HEK293 (cell line): ENCODE results near the gene RIMS4.
A peak's percentile ranks its signal among the peaks of the same experiment; 100 is the strongest.

Source experiments
- CTCF ChIA-PET: fragments of 350-600 bp; formaldehyde crosslinking; extraction: SDS; loops from one replicate; lab custom pipeline; 2021; ENCODE audit warnings: antibody characterized with exemption; lab: Yijun Ruan, JAX
- POLR2A ChIA-PET: fragments of 300-600 bp; formaldehyde crosslinking; extraction: SDS; loops from one replicate; lab custom pipeline; 2020; ENCODE audit warnings: antibody characterized with exemption, inconsistent platforms; lab: Yijun Ruan, JAX
- H3K27ac ChIP-seq: fragments of 200-500 bp; sonication (Bioruptor generic); 2 replicates; pipeline ENCODE4 v1.5.1; 2014; ENCODE audit warnings: low read depth, low read length, control low read depth, inconsistent platforms; ENCODE audit errors: extremely low read depth
- H3K36me3 ChIP-seq, 2 experiments: fragments of 200-500 bp in 1 of 2; sonication (Bioruptor generic) in 1 of 2; 1 replicate in 1 of 2; 2 replicates in 1 of 2; pipeline ENCODE4 v1.5.1; 2014 to 2017; ENCODE audit warnings: inconsistent platforms in 2 of 2, low read length in 2 of 2; ENCODE audit not compliant: control insufficient read depth in 2 of 2, insufficient read depth in 1 of 2
- H3K4me1 ChIP-seq: fragments of 200-500 bp; sonication (Bioruptor generic); 2 replicates; pipeline ENCODE4 v1.5.1; 2014; ENCODE audit warnings: mild to moderate bottlenecking, low read length, inconsistent platforms; ENCODE audit not compliant: control insufficient read depth, insufficient read depth
- H3K4me3 ChIP-seq: 2 replicates; pipeline ENCODE4 v1.5.1; 2011; ENCODE audit warnings: low read depth, mild to moderate bottlenecking, control low read depth, low read length, moderate library complexity
- H3K9me3 ChIP-seq: fragments of 200-500 bp; sonication (Bioruptor generic); 2 replicates; pipeline ENCODE4 v1.5.1; 2014; ENCODE audit warnings: low read depth, low read length, inconsistent platforms; ENCODE audit not compliant: control insufficient read depth, insufficient read depth
- FEZF1 ChIP-seq: fragments of 450-650 bp; formaldehyde crosslinking; IDR thresholded peaks from 2 replicates; pipeline ENCODE4 v1.5.1; 2016; ENCODE audit warnings: missing biosample characterization, missing genetic modification characterization
- KLF7 ChIP-seq: fragments of 450-650 bp; formaldehyde crosslinking; IDR thresholded peaks from 2 replicates; pipeline ENCODE4 v1.5.1; 2016; ENCODE audit warnings: missing biosample characterization, missing genetic modification characterization, borderline replicate concordance
- PRDM1 ChIP-seq: fragments of 450-650 bp; formaldehyde crosslinking; IDR thresholded peaks from 2 replicates; pipeline ENCODE4; 2016; ENCODE audit warnings: missing biosample characterization, missing genetic modification characterization
- TCF7L2 ChIP-seq: IDR thresholded peaks from 2 replicates; pipeline ENCODE4 v1.6.1; 2011; ENCODE audit warnings: low read depth, mild to moderate bottlenecking, inconsistent platforms, low read length, moderate library complexity, borderline replicate concordance
- ZBTB17 ChIP-seq: fragments of 450-650 bp; formaldehyde crosslinking; IDR thresholded peaks from 2 replicates; pipeline ENCODE4 v1.5.1; 2016; ENCODE audit warnings: missing biosample characterization, missing genetic modification characterization
- ZIC2 ChIP-seq: fragments of 450-650 bp; formaldehyde crosslinking; IDR thresholded peaks from 2 replicates; pipeline ENCODE4 v1.5.1; 2016; ENCODE audit warnings: missing biosample characterization, missing genetic modification characterization
- ZNF335 ChIP-seq: fragments of 450-650 bp; formaldehyde crosslinking; conservative IDR thresholded peaks from 2 replicates; pipeline ENCODE4 v1.5.1; 2016; ENCODE audit warnings: missing biosample characterization, missing genetic modification characterization
- ZNF394 ChIP-seq: fragments of 450-650 bp; formaldehyde crosslinking; IDR thresholded peaks from 2 replicates; pipeline ENCODE4 v1.5.1; 2016; ENCODE audit warnings: missing biosample characterization, missing genetic modification characterization, mild to moderate bottlenecking, moderate library complexity, borderline replicate concordance
- ZNF416 ChIP-seq: fragments of 450-650 bp; formaldehyde crosslinking; IDR thresholded peaks from 2 replicates; pipeline ENCODE4 v1.5.1; 2016; ENCODE audit warnings: missing biosample characterization, missing genetic modification characterization
- ZNF548 ChIP-seq: fragments of 450-650 bp; formaldehyde crosslinking; IDR thresholded peaks from 2 replicates; pipeline ENCODE4 v1.5.1; 2016; ENCODE audit warnings: missing biosample characterization, missing genetic modification characterization
- ZNF610 ChIP-seq: fragments of 450-650 bp; formaldehyde crosslinking; IDR thresholded peaks from 2 replicates; pipeline ENCODE4 v1.5.1; 2016; ENCODE audit warnings: missing biosample characterization, missing genetic modification characterization, borderline replicate concordance
- TF ChIP-seq, protein P1 (sequence below): fragments of 450-650 bp; formaldehyde crosslinking; IDR thresholded peaks from 2 replicates; pipeline ENCODE4 v1.5.1; 2016; ENCODE audit warnings: missing biosample characterization, missing genetic modification characterization
- TF ChIP-seq, protein P2 (sequence below): fragments of 450-650 bp; formaldehyde crosslinking; IDR thresholded peaks from 2 replicates; pipeline ENCODE4 v1.5.1; 2017; ENCODE audit warnings: missing biosample characterization, missing genetic modification characterization
- TF ChIP-seq, protein P3 (sequence below): fragments of 450-650 bp; formaldehyde crosslinking; IDR thresholded peaks from 2 replicates; pipeline ENCODE4 v1.5.1; 2017; ENCODE audit warnings: missing biosample characterization, missing genetic modification characterization
- TF ChIP-seq, protein P4 (sequence below): fragments of 450-650 bp; formaldehyde crosslinking; IDR thresholded peaks from 2 replicates; pipeline ENCODE4 v1.5.1; 2016; ENCODE audit warnings: missing biosample characterization, missing genetic modification characterization
- TF ChIP-seq, protein P5 (sequence below): fragments of 450-650 bp; formaldehyde crosslinking; IDR thresholded peaks from 2 replicates; pipeline ENCODE4 v1.5.1; 2016; ENCODE audit warnings: missing biosample characterization, missing genetic modification characterization
- TF ChIP-seq, protein P6 (sequence below): fragments of 450-650 bp; formaldehyde crosslinking; IDR thresholded peaks from 2 replicates; pipeline ENCODE4 v1.5.1; 2016; ENCODE audit warnings: missing biosample characterization, missing genetic modification characterization, borderline replicate concordance
- TF ChIP-seq, protein P7 (sequence below): fragments of 450-650 bp; formaldehyde crosslinking; IDR thresholded peaks from 2 replicates; pipeline ENCODE4 v1.5.1; 2017; ENCODE audit warnings: missing biosample characterization, missing genetic modification characterization

RIMS4 gene

DNA sequence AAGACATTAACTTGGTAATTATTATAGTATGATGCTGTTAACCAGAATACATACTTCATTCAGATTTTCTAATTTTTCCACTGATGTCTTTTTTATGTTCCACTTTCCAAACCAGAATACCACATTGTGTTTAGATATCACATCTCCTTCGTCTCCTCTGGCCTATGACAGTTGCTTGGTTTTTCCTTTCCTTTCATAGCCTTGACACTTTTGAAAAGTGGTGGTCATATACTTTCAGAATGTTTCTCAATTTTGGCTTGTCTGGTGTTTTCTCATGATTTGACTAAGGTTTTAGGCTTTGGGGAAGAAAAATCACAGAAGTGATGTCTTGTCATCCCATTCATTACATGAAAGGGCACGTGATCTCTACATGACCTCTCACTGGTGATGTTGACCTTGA, 24.3 kb upstream of the RIMS4 start (continued):
- TF ChIP-seq, protein P1, sequence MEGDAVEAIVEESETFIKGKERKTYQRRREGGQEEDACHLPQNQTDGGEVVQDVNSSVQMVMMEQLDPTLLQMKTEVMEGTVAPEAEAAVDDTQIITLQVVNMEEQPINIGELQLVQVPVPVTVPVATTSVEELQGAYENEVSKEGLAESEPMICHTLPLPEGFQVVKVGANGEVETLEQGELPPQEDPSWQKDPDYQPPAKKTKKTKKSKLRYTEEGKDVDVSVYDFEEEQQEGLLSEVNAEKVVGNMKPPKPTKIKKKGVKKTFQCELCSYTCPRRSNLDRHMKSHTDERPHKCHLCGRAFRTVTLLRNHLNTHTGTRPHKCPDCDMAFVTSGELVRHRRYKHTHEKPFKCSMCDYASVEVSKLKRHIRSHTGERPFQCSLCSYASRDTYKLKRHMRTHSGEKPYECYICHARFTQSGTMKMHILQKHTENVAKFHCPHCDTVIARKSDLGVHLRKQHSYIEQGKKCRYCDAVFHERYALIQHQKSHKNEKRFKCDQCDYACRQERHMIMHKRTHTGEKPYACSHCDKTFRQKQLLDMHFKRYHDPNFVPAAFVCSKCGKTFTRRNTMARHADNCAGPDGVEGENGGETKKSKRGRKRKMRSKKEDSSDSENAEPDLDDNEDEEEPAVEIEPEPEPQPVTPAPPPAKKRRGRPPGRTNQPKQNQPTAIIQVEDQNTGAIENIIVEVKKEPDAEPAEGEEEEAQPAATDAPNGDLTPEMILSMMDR = no peak

DNA sequence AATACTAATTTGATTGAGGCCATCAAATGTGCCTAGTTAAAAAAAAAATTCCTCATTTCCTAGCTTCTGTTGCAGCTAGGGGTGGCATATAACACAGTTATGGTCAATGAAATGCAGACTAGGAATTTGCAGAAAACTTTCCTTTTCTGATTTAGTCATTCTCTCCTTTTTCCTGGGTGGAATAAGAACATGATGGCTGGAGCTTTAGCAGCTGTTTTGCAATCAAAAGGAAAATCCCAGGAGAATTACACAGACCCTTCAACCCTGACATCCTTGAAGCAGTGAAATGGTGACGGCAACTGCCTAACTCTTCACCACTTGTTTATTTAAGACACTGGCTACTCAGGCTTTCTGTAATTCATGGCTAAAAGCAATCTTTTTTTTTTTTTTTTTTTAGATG, 23.1 kb upstream of the RIMS4 start:
- no peaks in the 10 kb centered on the region for H3K9me3 ChIP-seq
- no peak for TF ChIP-seq ZNF610 (tag by site-specific recombination)
- no peak for TF ChIP-seq KLF7
- TF ChIP-seq, protein P2, sequence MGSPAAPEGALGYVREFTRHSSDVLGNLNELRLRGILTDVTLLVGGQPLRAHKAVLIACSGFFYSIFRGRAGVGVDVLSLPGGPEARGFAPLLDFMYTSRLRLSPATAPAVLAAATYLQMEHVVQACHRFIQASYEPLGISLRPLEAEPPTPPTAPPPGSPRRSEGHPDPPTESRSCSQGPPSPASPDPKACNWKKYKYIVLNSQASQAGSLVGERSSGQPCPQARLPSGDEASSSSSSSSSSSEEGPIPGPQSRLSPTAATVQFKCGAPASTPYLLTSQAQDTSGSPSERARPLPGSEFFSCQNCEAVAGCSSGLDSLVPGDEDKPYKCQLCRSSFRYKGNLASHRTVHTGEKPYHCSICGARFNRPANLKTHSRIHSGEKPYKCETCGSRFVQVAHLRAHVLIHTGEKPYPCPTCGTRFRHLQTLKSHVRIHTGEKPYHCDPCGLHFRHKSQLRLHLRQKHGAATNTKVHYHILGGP (tag by site-specific recombination) = no peak
- TF ChIP-seq ZNF394 = no peak
- no peak for TF ChIP-seq ZIC2 (tag by site-specific recombination)
- TF ChIP-seq, protein P3, sequence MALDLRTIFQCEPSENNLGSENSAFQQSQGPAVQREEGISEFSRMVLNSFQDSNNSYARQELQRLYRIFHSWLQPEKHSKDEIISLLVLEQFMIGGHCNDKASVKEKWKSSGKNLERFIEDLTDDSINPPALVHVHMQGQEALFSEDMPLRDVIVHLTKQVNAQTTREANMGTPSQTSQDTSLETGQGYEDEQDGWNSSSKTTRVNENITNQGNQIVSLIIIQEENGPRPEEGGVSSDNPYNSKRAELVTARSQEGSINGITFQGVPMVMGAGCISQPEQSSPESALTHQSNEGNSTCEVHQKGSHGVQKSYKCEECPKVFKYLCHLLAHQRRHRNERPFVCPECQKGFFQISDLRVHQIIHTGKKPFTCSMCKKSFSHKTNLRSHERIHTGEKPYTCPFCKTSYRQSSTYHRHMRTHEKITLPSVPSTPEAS (tag by site-specific recombination) = no peak
- TF ChIP-seq ZNF548 (tag by site-specific recombination) = no peak
- TF ChIP-seq, protein P4, sequence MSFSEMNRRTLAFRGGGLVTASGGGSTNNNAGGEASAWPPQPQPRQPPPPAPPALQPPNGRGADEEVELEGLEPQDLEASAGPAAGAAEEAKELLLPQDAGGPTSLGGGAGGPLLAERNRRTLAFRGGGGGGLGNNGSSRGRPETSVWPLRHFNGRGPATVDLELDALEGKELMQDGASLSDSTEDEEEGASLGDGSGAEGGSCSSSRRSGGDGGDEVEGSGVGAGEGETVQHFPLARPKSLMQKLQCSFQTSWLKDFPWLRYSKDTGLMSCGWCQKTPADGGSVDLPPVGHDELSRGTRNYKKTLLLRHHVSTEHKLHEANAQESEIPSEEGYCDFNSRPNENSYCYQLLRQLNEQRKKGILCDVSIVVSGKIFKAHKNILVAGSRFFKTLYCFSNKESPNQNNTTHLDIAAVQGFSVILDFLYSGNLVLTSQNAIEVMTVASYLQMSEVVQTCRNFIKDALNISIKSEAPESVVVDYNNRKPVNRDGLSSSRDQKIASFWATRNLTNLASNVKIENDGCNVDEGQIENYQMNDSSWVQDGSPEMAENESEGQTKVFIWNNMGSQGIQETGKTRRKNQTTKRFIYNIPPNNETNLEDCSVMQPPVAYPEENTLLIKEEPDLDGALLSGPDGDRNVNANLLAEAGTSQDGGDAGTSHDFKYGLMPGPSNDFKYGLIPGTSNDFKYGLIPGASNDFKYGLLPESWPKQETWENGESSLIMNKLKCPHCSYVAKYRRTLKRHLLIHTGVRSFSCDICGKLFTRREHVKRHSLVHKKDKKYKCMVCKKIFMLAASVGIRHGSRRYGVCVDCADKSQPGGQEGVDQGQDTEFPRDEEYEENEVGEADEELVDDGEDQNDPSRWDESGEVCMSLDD (tag by site-specific recombination) = no peak
- no peak for TF ChIP-seq TCF7L2
- TF ChIP-seq ZNF416 (tag by site-specific recombination) = no peak
- TF ChIP-seq, protein P5, sequence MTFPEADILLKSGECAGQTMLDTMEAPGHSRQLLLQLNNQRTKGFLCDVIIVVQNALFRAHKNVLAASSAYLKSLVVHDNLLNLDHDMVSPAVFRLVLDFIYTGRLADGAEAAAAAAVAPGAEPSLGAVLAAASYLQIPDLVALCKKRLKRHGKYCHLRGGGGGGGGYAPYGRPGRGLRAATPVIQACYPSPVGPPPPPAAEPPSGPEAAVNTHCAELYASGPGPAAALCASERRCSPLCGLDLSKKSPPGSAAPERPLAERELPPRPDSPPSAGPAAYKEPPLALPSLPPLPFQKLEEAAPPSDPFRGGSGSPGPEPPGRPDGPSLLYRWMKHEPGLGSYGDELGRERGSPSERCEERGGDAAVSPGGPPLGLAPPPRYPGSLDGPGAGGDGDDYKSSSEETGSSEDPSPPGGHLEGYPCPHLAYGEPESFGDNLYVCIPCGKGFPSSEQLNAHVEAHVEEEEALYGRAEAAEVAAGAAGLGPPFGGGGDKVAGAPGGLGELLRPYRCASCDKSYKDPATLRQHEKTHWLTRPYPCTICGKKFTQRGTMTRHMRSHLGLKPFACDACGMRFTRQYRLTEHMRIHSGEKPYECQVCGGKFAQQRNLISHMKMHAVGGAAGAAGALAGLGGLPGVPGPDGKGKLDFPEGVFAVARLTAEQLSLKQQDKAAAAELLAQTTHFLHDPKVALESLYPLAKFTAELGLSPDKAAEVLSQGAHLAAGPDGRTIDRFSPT (tag by site-specific recombination) = no peak
- H3K4me1 ChIP-seq = no peaks in the 10 kb centered on the region
- no peak overlapping the region for H3K27ac ChIP-seq
- POLR2A ChIA-PET = no interaction called here
- H3K36me3 ChIP-seq = no peaks in the 10 kb centered on the region
- no peak overlapping the region for H3K4me3 ChIP-seq
- CTCF ChIA-PET = interaction anchor here (0.8 to 2.5 kb wide), 2 partner anchors 33 to 250 kb away, joined by 3 to 9 read pairs; no protein-coding TSS in a partner anchor

DNA sequence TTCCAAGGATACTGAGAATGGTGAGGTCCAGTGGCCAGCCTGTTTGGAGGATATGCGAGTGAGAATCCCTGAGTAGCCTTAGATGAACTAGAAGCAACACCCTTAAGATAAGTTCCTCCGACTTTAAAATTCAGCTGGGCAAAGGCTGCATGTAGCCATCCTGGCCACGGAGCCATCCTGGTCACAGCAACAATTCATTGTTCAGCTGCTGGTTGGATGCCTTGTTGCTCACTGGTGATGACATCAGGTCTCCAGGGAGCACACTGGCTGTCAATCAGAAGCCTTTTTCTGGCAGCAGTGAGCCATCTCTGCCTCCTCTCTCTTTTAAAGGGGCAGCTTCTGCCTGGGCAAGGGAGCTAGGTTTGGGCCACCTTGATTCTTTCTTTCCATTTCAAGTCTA, 22.4 kb upstream of the RIMS4 start:
- Histone ChIP-seq H3K4me3 (no peak overlapping the region), H3K9me3 (no peaks in the 10 kb centered on the region), H3K36me3 (no peaks in the 10 kb centered on the region), H3K27ac (no peak overlapping the region), H3K4me1 (no peaks in the 10 kb centered on the region)
- CTCF ChIA-PET = interaction anchor here (0.8 to 2.5 kb wide), 2 partner anchors 32 to 249 kb away, joined by 3 to 9 read pairs; no protein-coding TSS in a partner anchor
- POLR2A ChIA-PET = no interaction called here
- TF ChIP-seq ZBTB17 (peak; percentile 30; the same call in 1 of the 2 replicates), FEZF1 (peak; percentile 66), PRDM1 (0 out of 2 replicates have a peak, but pooled peaks have one; percentile 35), ZNF335 (tag by site-specific recombination) (0 out of 2 replicates have a peak, but pooled peaks have one; percentile 12)
- TF ChIP-seq, protein P6, sequence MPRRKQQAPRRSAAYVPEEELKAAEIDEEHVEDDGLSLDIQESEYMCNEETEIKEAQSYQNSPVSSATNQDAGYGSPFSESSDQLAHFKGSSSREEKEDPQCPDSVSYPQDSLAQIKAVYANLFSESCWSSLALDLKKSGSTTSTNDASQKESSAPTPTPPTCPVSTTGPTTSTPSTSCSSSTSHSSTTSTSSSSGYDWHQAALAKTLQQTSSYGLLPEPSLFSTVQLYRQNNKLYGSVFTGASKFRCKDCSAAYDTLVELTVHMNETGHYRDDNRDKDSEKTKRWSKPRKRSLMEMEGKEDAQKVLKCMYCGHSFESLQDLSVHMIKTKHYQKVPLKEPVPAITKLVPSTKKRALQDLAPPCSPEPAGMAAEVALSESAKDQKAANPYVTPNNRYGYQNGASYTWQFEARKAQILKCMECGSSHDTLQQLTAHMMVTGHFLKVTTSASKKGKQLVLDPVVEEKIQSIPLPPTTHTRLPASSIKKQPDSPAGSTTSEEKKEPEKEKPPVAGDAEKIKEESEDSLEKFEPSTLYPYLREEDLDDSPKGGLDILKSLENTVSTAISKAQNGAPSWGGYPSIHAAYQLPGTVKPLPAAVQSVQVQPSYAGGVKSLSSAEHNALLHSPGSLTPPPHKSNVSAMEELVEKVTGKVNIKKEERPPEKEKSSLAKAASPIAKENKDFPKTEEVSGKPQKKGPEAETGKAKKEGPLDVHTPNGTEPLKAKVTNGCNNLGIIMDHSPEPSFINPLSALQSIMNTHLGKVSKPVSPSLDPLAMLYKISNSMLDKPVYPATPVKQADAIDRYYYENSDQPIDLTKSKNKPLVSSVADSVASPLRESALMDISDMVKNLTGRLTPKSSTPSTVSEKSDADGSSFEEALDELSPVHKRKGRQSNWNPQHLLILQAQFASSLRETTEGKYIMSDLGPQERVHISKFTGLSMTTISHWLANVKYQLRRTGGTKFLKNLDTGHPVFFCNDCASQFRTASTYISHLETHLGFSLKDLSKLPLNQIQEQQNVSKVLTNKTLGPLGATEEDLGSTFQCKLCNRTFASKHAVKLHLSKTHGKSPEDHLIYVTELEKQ (tag by site-specific recombination) = peak; percentile 62; the same call in 1 of the 2 replicates
- TF ChIP-seq, protein P7, sequence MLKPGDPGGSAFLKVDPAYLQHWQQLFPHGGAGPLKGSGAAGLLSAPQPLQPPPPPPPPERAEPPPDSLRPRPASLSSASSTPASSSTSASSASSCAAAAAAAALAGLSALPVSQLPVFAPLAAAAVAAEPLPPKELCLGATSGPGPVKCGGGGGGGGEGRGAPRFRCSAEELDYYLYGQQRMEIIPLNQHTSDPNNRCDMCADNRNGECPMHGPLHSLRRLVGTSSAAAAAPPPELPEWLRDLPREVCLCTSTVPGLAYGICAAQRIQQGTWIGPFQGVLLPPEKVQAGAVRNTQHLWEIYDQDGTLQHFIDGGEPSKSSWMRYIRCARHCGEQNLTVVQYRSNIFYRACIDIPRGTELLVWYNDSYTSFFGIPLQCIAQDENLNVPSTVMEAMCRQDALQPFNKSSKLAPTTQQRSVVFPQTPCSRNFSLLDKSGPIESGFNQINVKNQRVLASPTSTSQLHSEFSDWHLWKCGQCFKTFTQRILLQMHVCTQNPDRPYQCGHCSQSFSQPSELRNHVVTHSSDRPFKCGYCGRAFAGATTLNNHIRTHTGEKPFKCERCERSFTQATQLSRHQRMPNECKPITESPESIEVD = peak; percentile 75
